GOT3 (cell line): ENCODE measurements around the gene CHST10.
A peak's percentile ranks its signal among the peaks of the same experiment; 100 is the strongest.
"Not testable (repeated sequence)": the region's sequence is repeated elsewhere in the genome, so short reads cannot be mapped to it uniquely, and the experiment has no call there.

Source experiments
- DNase-seq: peaks from one replicate; lab custom pipeline; 2025; ENCODE audit warnings: mixed read lengths; lab: John Stamatoyannopoulos, UW

CHST10 gene

GRCh38 chr2:100393362-100393761, 24.1 kb downstream of the CHST10 start:
- no peak for DNase-seq

GRCh38 chr2:100392715-100393114, 24.8 kb downstream of the CHST10 start:
- DNase-seq = no peak

- no peak for DNase-seq
Measured at GRCh38 chr2:100391735-100392515, 25.5 kb downstream of the CHST10 start.

GRCh38 chr2:100390001-100390940, 27.2 kb downstream of the CHST10 start:
- DNase-seq = no peak

GRCh38 chr2:100388703-100389102, 28.8 kb downstream of the CHST10 start:
- no peak for DNase-seq

GRCh38 chr2:100383954-100384353, 33.5 kb downstream of the CHST10 start:
- no peak for DNase-seq

GRCh38 chr2:100383306-100383705, 34.2 kb downstream of the CHST10 start:
- no peak for DNase-seq

- DNase-seq = peak; percentile 20
Measured at GRCh38 chr2:100381240-100381639, 36.2 kb downstream of the CHST10 start.

- DNase-seq = no peak
Measured at GRCh38 chr2:100380681-100381080, 36.8 kb downstream of the CHST10 start.

GRCh38 chr2:100376836-100377235, 40.6 kb downstream of the CHST10 start:
- DNase-seq = no peak

GRCh38 chr2:100367163-100367562, 50.3 kb downstream of the CHST10 start:
- DNase-seq = no peak

- DNase-seq = no peak
Measured at GRCh38 chr2:100365434-100365833, 52.0 kb downstream of the CHST10 start.

GRCh38 chr2:100362269-100362668, 55.2 kb downstream of the CHST10 start:
- not testable (repeated sequence) for DNase-seq

GRCh38 chr2:100359576-100359975, 57.9 kb downstream of the CHST10 start:
- no peak for DNase-seq

- no peak for DNase-seq
Measured at GRCh38 chr2:100358554-100358953, 58.9 kb downstream of the CHST10 start.

- DNase-seq = no peak
Measured at GRCh38 chr2:100352521-100352920, 64.9 kb downstream of the CHST10 start.

- no peak for DNase-seq
Measured at GRCh38 chr2:100350661-100351185, 66.7 kb downstream of the CHST10 start.

GRCh38 chr2:100345144-100345543, 72.3 kb downstream of the CHST10 start:
- not testable (repeated sequence) for DNase-seq

- no peak for DNase-seq
Measured at GRCh38 chr2:100344433-100344832, 73.0 kb downstream of the CHST10 start.

- not testable (repeated sequence) for DNase-seq
Measured at GRCh38 chr2:100342466-100342865, 75.0 kb downstream of the CHST10 start.
